Mesodermal cell (in vitro differentiated cells): ENCODE data around the gene PNPLA6.

Experiments used
- H3K27ac ChIP-seq: 2 replicates; pipeline ENCODE4 v1.7.0; 2013; ENCODE audit warnings: mild to moderate bottlenecking, low read depth, low read length, moderate library complexity; ENCODE audit not compliant: severe bottlenecking
- H3K36me3 ChIP-seq: 2 replicates; pipeline ENCODE4 v1.7.1; 2013; ENCODE audit warnings: mild to moderate bottlenecking, low read length, moderate library complexity; ENCODE audit not compliant: control insufficient read depth, insufficient read depth
- H3K4me1 ChIP-seq: one replicate; pipeline ENCODE4 v1.7.1; 2013; ENCODE audit warnings: mild to moderate bottlenecking, low read length; ENCODE audit not compliant: insufficient read depth, control insufficient read depth, poor library complexity, severe bottlenecking
- H3K4me3 ChIP-seq: 2 replicates; pipeline ENCODE4 v1.7.0; 2013; ENCODE audit warnings: low read length, control low read depth, mild to moderate bottlenecking; ENCODE audit not compliant: insufficient read depth, poor library complexity, severe bottlenecking; ENCODE audit errors: extremely low read depth
- H3K9me3 ChIP-seq: 2 replicates; pipeline ENCODE4 v1.7.1; 2013; ENCODE audit warnings: mild to moderate bottlenecking, low read length, moderate library complexity; ENCODE audit not compliant: control insufficient read depth
- WGBS, 2 experiments: methylation state at CpG; one replicate each; pipeline ENCODE4 v1.1.5; 2013; ENCODE audit warnings: missing lambda C conversion rate in 2 of 2; ENCODE audit not compliant: insufficient coverage in 2 of 2; 5-methylcytosine and 5-hydroxymethylcytosine counted together

PNPLA6 gene

DNA sequence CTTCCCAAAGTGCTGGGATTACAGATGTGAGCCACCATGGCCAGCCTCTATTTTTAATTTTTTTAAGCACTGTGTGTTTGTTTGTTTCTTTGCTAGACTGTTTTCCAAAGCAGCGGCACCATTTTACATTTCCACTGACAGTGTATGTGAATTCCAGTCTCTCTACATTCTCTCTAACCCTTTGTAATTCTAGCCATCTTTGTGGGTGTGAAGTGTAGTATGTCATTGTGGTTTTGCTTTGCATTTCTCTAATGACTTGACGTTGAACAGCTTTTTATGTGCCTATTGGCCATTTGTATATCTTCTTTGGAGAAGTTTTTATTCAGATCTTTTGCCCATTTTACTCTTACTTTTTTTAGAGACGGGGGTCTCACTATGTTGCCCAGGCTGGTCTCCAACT lies 11.6 kb downstream of the PNPLA6 start:
- Histone ChIP-seq H3K9me3 (no peaks in the 10 kb centered on the region), H3K4me1 (no peaks in the 10 kb centered on the region), H3K36me3 (peaks cover 61% of the 10 kb centered on the region), H3K4me3 (no peak overlapping the region), H3K27ac (no peak overlapping the region)
- WGBS, 2 experiments = 96 to 100% methylated on average over 1 to 2 of the region's 3 CpGs

- H3K9me3 ChIP-seq = no peaks in the 10 kb centered on the region
- WGBS, 2 experiments = 91 to 95% methylated on average over 36 of the region's 36 CpGs
- no peak overlapping the region for H3K27ac ChIP-seq
- no peak overlapping the region for H3K4me3 ChIP-seq
- no peaks in the 10 kb centered on the region for H3K4me1 ChIP-seq
- peaks cover 66% of the 10 kb centered on the region for H3K36me3 ChIP-seq
Observed at GRCh38 chr19:7549429-7550148, 14.1 kb downstream of the PNPLA6 start.

GRCh38 chr19:7550169-7550770 lies 14.8 kb downstream of the PNPLA6 start:
- 97% methylated on average over 35 to 41 of the region's 41 CpGs for WGBS, 2 experiments
- no peak overlapping the region for H3K4me3 ChIP-seq
- no peaks in the 10 kb centered on the region for H3K9me3 ChIP-seq
- peaks cover 66% of the 10 kb centered on the region for H3K36me3 ChIP-seq
- no peaks in the 10 kb centered on the region for H3K4me1 ChIP-seq
- H3K27ac ChIP-seq = no peak overlapping the region

DNA sequence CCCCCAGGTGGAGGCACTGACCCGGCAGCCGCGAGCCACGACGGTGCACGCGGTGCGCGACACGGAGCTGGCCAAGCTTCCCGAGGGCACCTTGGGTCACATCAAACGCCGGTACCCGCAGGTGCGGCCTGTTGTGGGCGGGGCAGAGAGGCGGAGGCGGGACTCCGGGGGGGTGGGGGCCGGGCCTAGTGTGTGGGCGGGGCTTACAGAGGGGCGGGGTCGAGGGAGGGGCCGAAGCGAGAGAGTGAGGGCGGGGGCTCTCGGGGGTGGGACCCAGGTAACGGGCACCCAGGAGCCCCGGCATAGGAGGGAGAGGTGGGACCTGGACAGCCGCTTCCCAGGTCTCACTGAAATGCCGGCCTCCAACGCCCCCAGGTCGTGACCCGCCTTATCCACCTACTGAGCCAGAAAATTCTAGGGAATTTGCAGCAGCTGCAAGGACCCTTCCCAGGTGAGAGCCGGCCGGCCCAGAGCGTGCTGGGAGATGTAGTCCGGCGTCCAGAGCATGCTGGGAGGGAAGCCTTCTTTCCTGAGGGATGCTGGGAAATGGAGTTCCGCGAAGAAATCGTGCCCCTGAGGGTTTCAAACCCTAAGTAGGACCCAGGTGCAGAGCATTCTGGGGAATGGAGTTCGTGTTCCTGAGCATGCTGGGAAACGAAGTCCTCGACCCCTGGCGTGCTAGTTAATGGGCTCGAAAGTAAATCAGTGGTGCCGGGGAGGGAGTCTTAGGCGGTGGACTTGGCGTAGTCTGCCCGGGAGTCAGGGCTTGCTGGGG lies 15.7 kb downstream of the PNPLA6 start:
- H3K27ac ChIP-seq = no peak overlapping the region
- H3K9me3 ChIP-seq = no peaks in the 10 kb centered on the region
- peaks cover 69% of the 10 kb centered on the region for H3K36me3 ChIP-seq
- no peak overlapping the region for H3K4me3 ChIP-seq
- no peaks in the 10 kb centered on the region for H3K4me1 ChIP-seq
- WGBS, 2 experiments = 74 to 76% methylated on average over 37 to 42 of the region's 51 CpGs

DNA sequence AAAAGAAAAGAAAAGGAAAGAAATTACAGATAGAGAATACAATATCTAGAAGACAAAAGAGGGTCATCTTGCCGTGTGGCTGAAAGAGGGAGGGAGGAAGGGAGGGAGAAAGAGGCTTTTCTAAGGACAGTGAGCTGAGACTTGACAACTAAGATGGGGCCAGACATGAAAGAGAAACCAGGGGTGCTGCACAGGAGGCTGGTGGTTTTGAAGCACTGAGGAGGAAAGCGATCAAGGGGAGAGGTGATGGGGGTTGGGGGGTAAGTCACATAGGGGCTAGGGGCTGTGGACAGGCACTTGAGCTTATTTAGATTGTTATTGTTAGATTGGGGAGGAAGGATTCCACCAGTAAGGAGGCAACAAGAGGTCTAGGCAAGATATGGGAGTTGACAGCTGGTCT lies 17.3 kb downstream of the PNPLA6 start:
- H3K27ac ChIP-seq = no peak overlapping the region
- peaks cover 83% of the 10 kb centered on the region for H3K36me3 ChIP-seq
- no peaks in the 10 kb centered on the region for H3K9me3 ChIP-seq
- WGBS, 2 experiments = 94 to 100% methylated on average over 2 of the region's 2 CpGs
- no peaks in the 10 kb centered on the region for H3K4me1 ChIP-seq
- H3K4me3 ChIP-seq = no peak overlapping the region

- Histone ChIP-seq H3K27ac (no peak overlapping the region), H3K4me3 (no peak overlapping the region), H3K36me3 (peaks cover 94% of the 10 kb centered on the region), H3K4me1 (no peaks in the 10 kb centered on the region), H3K9me3 (no peaks in the 10 kb centered on the region)
- WGBS, 2 experiments = 97 to 98% methylated on average over 28 of the region's 28 CpGs
Observed at GRCh38 chr19:7554565-7554964, 19.0 kb downstream of the PNPLA6 start.

GRCh38 chr19:7554990-7555864 lies 19.7 kb downstream of the PNPLA6 start:
- WGBS, 2 experiments = 95 to 98% methylated on average over 41 to 52 of the region's 62 CpGs

GRCh38 chr19:7556696-7557315 lies 21.3 kb downstream of the PNPLA6 start:
- Histone ChIP-seq H3K4me3 (no peak overlapping the region), H3K4me1 (no peaks in the 10 kb centered on the region), H3K9me3 (no peaks in the 10 kb centered on the region), H3K27ac (no peak overlapping the region), H3K36me3 (peaks cover 85% of the 10 kb centered on the region)
- WGBS, 2 experiments = 94 to 98% methylated on average over 50 to 53 of the region's 54 CpGs

More at GRCh38 chr19:7554990-7555864, 19.7 kb downstream of the PNPLA6 start:
- Histone ChIP-seq H3K4me1 (no peaks in the 10 kb centered on the region), H3K9me3 (no peaks in the 10 kb centered on the region), H3K36me3 (peaks cover 89% of the 10 kb centered on the region), H3K27ac (no peak overlapping the region), H3K4me3 (no peak overlapping the region)

DNA sequence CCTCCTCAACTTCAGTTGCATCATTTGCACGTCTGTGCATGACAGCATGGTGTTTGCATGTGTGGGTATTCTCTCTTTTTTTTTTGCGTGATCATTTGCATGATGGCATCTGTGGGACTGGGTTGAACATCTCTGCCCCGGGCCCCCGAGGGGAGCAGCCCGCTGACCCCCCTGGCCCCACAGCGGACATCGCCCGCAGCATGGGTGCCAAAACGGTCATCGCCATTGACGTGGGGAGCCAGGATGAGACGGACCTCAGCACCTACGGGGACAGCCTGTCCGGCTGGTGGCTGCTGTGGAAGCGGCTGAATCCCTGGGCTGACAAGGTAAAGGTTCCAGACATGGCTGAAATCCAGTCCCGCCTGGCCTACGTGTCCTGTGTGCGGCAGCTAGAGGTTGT lies 23.1 kb downstream of the PNPLA6 start:
- 95 to 97% methylated on average over 14 to 16 of the region's 18 CpGs for WGBS, 2 experiments
- Histone ChIP-seq H3K9me3 (no peaks in the 10 kb centered on the region), H3K4me1 (no peaks in the 10 kb centered on the region), H3K27ac (no peak overlapping the region), H3K36me3 (peaks cover 68% of the 10 kb centered on the region), H3K4me3 (no peak overlapping the region)

DNA sequence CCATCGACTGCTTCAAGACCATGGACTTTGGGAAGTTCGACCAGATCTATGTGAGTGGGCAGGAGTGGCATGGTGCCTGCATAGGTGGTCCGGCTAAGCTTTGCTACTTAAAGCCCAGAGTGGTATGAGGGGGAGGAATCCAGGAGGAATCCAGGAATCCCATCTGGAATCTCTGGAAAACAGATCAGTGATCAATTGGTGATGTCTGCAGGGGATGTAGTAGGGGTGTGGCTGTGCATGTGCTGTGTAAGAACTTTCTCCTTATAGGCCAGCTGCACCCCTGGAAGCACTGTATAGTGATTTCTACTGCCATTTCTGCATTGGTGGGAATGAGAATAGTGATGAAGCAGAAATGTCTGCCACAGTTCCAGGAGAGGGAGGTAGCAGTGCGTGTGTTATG lies 23.6 kb downstream of the PNPLA6 start:
- H3K36me3 ChIP-seq = peaks cover 63% of the 10 kb centered on the region
- no peak overlapping the region for H3K27ac ChIP-seq
- 20 to 60% methylated on average over 2 to 4 of the region's 4 CpGs for WGBS, 2 experiments
- H3K9me3 ChIP-seq = no peaks in the 10 kb centered on the region
- H3K4me1 ChIP-seq = no peaks in the 10 kb centered on the region
- no peak overlapping the region for H3K4me3 ChIP-seq
